Measurements from ENCODE around the gene UBAC2.
A peak's percentile ranks its signal among the peaks of the same experiment; 100 is the strongest.

The UBAC2 gene

DNA sequence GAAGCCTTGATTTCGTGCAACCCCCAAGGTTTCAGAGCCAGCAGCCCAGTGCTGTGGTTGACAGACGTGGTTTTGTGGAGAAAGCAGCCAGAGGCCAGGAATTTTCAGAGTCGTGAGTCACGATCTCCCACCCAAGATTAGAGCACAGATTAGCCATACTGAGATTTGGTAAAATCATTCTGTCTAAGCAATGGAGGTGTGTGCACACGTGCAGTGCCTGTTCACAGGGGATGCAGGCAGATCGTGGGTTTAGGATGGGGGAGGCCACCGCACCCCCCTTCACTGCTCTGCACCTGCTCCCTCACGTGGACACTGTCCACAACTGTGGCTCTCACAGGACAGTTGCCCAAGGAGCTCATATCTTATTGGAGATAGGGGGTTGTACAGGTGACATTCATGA, 153.2 kb downstream of the UBAC2 start:
- DNase-seq (ENCODE audit: low read depth in 3 of 3, low spot score in 1 of 3) = no peak

DNA sequence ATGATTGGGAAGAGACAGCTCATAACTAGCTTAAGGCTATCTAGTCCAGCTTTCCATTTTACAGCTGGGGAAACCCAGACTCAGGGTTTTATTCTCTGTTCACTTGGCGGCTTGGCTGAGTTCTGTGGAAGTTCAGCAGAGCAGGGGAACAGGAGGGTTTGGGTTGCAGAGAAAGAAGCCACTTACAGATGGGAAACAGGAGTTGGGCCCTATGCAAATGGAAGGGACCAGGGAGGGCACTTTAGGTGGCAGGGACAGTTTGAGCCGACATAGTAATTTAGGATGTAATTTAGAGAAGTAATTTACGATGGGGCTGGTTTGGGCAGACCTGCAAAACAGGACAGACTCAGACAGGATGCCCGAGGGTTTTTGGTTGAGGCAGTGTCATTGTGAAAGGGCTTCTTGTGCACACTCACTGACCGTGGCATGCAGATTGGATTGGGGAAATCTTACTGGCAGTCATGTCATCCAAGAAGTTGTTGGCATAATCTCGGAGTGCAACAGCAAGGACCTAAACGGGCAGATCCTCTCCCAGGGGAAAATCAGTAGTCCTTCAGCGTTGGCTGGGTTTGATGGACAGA, 153.8 kb downstream of the UBAC2 start:
- DNase-seq (ENCODE audit: low read depth in 3 of 3, low spot score in 1 of 3) = no peak

DNA sequence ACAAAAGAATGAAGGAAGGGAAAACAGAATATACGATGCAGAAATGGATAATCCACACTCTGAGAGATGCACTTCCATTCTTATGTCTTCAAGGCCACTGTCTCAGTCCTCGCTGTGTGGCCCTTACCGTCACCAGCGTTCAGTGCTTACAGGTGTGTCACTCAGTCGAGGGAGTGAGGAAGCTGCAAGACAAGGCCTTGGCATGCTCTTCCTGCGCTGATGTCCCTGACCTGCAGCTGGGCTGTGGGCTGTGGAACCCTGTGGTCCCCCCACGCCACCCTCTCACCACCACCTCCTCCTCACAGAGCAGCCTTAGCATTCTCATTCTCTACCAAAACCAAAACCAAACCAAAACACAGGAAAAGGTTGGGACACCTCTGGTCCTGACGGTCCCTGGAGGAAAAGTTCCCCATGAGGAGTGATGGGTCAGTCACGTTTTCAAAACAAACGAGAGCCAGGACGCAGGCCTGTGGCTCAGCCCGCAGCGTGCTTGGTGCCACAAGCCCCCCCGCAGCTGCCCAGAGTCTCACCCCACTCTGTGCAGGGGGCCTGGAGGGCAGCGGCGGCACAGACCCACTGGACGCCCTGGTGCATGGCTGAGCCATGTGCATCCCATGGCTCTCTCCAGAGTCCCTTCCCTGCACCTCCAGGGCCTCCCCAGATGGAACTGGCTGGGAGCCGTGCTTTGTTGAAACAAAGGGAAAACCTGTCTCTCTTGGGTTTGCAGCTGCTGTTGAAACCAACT, 154.8 kb downstream of the UBAC2 start:
- no peak for DNase-seq (ENCODE audit: low read depth in 3 of 3, low spot score in 1 of 3)

DNA sequence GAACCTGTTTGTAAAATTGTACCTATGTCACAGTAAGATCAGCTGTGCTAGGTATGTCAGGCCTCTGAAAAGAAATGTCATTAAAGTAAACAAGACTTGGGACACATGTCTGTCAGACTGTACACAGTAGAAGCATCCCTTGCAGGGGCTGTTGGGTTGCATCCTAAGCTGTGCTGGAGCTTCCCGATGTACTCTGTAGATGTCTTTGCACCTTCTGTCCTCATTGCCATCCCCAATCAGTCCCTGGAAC, 155.3 kb downstream of the UBAC2 start:
- DNase-seq (ENCODE audit: low read depth in 3 of 3, low spot score in 1 of 3) = no peak

DNA sequence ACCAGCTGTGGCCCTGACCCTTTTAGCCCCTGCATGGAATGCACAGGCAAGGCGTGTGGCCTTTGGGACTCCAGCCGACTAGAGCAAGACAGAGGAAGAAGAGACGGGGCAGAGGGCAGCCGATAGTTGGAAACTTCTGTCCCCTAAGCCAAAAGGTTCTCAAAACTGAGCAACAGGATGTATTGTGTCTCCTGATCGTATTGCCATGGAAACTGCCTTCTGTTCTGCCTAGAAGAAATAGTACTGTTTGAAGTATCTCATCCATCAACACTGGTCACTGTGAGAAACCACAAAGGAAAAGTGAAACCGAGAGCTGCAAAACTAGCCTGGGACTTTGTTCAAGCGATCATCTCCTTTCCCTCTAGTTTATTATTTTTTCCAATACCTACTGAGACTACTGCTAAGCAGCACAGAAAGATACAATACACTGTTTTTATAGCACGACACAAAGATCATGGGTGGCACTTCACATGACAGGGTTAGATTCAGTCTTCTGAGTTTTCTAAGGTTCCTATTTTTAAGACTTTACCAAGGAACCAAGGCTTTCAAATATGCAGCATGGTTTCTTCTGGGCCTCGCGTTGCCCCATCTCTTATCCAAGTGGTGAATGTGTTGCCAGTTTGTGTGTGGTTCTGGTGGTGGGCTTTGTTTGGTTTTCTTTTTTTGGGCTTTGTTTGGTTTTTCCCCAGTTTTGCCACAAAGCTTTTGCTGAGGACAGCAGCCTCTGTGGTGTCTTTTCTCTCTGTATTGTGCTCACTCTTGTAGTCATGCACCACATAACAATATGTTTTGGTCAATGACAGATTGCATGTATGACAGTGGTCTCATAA, 155.8 kb downstream of the UBAC2 start:
- DNase-seq (ENCODE audit: low read depth in 3 of 3, low spot score in 1 of 3) = no peak

DNA sequence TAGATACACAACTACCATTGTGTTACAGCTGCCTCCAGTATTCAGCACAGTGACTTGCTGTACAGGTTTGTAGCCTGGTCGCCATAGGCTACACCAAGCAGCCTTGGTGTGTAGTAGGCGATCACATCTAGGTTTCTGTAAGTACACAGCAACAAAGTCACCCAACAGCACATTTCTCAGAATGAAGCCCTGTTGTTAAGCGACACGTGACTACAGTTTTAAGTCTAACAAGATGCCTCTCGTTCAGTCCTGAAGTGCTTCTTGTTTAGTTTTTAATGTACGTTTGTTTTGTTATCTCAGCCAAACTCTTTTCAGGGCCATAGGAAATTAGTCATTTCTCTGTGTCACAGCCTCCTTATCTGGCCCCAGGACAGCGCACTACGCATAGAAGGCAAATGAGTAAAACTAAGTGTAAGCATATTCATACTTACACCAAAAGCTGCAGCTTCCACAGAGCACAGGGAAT, 156.5 kb downstream of the UBAC2 start:
- no peak for DNase-seq (ENCODE audit: low read depth in 3 of 3, low spot score in 1 of 3)

DNA sequence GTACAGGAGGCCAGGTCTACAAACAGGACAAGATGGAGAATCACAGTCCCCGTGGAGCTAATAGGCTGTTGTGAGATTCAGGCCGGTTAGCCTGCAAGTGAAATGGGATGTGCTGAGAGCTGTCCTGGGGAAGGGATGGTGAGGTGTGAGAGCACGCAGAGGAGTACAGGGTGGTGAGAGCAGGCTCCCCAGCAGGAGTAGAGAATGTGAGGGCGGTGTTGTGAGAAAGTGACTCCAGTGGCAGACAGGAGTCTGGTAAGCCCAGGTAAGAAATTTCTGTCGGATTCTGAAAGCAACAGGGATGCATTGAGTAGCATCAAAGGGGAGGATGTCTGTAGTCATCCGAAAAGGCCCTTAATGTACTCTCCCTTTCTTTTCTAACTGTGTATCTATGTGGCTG, 157.3 kb downstream of the UBAC2 start:
- DNase-seq (ENCODE audit: low read depth in 3 of 3, low spot score in 1 of 3) = no peak

DNA sequence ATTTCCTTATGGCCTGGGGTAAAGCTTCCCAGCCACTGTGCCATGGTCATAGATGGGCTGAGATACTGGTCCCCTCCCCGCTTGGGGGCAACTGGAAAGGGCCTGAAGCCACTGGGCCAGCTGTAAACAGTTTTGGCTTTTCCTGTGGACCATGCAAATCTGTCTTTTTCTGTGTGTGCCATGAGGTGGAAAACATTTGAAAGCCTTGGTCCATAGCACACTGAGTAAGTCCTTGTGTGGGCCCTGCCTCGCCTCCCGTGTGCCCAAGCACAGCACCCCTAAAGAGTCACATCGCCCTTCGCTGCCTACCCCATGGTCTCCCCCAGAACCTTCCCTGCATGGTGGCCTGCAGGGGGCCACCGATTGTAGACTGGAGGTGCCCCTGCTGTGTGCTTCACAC, 158.9 kb downstream of the UBAC2 start:
- no peak for DNase-seq (ENCODE audit: low read depth in 3 of 3, low spot score in 1 of 3)

DNA sequence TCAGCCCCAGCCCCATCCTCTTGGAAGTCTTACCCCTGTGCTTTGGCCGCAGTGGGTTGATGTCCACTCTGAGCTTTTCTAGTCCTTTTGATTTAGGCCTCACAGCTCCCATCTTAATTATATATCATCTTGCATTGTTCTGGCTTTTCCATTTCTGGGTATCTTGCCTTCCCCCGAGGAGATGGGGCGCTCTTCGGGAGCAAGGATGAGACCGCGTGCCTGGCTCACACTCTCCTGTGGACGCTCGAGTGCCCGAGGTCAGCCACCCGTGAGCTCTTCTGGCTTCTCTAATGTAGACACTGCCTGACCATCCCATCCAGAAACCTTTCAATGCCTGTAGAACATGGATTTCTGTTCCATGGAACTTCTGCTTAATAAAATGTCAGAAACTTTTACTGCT, 160.0 kb downstream of the UBAC2 start:
- no peak for DNase-seq (ENCODE audit: low read depth in 3 of 3, low spot score in 1 of 3)

DNA sequence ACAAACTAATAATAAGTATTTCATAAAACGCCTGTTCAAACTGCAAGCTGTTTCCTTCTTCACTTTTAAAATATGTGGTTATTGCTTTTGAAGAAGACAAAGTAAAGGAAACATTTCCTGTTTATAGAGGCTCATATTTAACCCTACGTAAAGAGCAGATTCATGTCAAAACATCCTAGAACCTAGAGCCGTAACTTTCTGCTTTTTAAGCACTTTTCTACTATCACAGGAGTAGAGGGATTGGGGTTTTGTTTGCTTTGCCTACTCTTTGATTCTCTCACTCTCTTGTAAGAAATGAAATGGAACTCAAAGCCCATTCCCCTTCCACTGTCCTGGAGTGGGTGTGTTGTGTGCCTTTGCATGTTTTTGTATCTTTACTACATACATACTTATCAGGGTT, 160.5 kb downstream of the UBAC2 start:
- no peak for DNase-seq (ENCODE audit: low read depth in 3 of 3, low spot score in 1 of 3)

DNA sequence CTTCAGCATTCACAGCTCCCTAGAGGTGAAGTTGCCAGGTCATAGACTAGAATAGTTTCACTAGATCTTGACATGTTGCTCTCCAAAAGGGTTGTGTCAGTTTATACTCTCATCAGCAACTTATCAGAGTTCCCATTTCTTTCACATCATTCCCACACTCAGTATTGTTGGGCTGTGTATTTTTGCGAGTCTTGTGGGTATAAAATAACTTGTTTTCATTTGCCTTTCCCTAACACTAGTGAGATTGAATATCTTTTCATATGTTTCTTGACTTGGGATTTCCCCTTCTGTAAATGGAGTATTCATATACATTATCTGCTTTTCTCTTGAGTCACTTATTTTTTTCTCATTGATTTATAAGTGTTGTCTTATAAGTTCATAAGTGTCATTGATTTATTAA, 161.7 kb downstream of the UBAC2 start:
- no peak for DNase-seq (ENCODE audit: low read depth in 3 of 3, low spot score in 1 of 3)

DNA sequence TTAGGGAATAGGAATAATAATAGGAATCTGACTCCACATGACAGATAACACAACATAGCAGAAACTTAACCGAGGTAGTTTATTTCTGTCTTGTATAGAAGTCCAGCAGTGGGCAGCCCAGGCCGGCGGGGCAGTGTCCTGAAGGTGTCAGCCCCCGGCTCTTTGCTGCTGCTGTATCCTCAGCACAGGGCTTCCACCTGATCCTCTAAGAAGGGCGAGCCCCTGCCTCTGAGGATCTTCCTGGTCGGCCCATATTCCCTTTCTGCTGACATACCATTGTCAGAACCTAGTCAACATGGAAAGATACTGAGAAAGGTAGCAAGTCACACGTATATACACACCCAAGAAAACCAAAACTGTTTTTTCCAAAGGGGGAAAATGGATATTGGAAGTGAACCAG, 162.7 kb downstream of the UBAC2 start:
- no peak for DNase-seq (ENCODE audit: low read depth in 3 of 3, low spot score in 1 of 3)

DNA sequence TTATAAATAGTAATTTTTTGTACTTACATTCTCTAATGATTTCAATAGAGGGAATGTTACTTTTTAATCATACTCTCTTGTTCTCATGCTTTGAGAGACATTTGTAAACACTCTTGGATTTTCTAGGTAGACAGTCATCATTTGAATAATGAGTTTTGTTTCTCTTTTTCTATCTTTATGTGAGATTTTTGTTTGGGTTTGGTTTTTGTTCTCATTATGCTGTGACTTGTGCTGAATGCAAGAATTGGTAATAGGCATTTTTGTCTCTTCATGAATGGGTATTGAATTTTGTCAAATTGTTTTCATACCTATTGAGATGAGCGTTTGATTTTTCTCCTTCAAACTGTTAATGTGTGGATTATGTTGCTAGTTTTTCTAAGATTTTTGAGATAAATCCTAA, 163.3 kb downstream of the UBAC2 start:
- DNase-seq (ENCODE audit: low read depth in 3 of 3, low spot score in 1 of 3) = no peak

DNA sequence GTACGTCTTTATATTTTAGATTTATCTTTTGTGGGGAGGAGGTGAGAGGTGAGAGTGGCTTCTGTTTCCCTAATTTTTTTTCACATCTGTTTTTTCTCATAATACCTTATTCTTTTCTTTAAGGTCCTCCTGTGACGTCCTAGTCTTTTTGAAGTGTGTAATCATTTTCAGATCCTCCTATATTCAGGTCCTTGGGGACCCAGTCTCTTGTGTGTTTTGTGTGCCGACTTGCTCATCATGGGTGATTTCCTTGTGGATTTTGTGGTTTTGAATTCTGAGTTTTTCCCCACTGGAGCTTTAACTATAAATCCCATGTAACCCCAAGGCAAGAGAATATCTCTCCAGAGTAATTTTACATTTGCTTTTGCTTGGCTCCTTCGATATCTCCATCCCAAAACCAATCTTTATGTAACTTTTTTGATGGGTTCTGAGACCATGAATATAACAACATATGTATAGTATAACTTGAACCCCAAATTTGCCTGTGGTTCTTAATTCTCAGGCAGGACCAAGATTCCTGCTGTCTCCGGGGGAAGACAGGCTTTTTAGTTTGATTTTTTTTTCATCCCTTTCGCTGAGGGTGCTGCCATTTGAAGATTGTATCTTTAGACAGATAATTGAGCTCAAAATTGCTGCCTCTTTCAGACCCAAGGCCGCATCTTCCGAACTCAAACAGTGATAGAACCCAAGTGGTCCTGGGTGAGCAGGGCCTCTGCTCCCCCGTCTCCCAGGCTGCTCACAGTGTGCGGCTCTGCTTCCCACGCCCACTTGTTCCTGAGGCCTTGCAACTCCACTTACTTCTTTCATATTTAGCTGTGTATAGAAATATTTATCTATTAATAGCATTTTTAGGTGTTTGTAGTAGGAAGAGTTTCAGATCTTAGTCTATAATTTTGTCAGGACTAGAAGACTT, 165.7 kb downstream of the UBAC2 start:
- DNase-seq (ENCODE audit: low read depth in 3 of 3, low spot score in 1 of 3) = no peak

DNA sequence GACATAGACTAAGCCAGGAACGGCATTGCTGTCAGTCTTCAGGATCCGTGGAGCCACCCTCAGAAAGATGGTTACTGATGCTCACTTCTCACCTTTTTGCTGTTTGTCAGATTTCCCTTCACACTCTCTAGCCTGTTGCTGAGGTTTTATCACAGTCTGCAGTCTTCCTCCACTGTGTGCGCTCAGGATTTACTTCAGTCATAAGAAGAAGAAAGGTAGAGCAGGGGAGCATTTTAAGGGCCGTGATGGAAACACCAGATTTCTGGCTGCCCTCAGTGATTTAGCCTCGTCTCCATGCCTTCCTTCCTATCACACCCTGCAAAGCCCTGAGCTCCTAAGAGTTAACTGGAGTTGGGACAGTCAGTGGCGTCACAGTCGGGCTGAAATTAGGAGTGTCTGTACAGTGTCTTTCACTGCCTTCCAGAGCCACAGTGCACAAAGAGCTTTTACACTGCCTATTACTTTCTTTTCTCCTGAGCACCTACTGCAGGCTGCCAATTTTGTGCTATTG, 166.5 kb downstream of the UBAC2 start:
- no peak for DNase-seq (ENCODE audit: low read depth in 3 of 3, low spot score in 1 of 3)

DNA sequence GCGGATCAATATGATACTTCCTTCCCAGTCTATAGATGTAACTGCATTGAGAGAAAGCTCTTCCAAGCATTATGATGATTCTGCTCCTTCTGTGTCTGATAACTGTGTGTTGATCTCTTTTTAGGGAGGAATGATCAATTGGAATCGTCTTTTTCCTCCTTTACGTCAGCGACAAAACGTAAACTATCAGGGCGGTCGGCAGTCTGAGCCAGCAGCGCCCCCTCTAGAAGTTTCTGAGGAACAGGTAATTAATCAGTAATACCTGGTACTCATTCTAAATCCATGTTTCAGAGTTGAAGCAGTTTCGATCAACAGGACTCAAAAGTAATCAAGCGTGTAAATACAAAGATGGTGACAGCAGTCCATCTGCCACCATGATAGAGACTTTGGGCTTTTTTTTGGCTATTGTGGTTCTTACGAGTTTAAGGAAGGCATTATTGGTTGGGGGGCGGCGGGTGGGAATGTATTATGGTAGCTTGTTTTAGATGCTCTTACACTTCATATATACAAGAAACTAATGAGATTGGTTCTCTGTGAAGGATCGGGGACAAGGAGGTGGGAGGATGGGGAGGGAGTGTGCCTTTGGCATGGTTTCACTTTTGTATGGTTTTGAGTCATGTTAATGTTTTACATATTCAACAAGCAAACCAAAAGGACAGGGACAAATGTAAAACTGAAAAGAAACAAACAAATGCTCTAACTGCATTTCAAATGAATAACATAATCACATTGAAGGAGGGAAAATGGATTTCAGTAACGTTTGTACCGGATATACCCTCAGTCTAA, 167.2 kb downstream of the UBAC2 start:
- DNase-seq (ENCODE audit: low read depth in 3 of 3, low spot score in 1 of 3) = no peak

DNA sequence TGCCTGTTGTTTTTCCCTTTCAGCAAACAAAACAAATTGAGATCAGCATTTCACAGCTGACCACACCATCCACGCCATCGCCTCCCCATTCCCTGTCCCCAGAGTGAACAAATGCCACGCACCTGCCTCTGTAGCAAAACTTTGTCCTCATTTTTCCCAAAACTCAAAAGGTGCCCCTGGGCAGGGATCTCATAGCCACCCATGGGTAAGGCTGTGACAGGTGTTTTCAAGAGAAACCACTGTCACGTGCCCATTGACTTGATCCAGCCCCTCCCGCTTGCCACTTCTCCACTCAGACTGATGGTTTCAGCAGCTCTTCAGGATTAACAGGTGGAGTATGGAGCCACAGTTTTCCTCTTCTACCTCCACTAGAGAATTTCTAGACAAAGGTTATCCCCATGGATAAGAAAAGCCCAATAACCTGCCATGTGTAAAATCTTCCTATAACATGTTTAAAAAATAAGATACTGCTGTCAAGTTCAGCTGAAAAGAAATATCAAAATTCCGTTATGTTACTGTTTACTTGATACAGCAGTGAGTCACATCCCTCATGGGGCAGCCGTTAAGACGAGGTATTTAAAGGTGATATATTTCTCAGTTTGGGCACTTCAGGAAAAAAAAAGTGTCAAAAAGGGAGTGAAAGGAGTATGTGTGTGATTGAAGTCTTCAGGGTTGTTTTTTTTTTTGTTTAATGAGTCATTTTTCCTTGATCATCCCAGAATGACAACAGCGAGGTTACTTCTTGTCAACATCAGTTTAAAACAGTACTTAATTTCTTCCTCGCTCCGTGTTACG, 170.0 kb downstream of the UBAC2 start:
- DNase-seq (ENCODE audit: low read depth in 3 of 3, low spot score in 1 of 3) = no peak

DNA sequence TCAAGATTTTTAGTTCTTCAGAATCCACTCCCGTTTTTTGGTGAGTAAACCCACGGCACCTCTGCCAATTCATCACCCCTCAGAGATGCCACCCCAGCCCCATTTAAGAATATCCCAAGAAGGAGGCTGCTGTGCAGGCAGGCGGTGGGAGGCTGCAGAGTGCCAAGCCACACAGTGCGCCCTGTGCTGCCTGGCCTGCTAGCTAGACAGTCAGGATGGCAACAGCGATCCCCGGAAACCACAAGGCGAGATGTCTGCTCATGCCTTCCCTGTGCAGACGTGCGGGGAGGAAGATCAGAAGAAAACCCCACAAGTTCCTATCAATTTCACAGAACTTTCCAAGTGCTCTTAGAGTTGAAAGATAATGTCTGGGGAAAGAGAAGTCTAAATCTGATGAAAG, 171.3 kb downstream of the UBAC2 start:
- peak in 2 of 3 donors; percentile 43 to 68 for DNase-seq (ENCODE audit: low read depth in 3 of 3, low spot score in 1 of 3)

DNA sequence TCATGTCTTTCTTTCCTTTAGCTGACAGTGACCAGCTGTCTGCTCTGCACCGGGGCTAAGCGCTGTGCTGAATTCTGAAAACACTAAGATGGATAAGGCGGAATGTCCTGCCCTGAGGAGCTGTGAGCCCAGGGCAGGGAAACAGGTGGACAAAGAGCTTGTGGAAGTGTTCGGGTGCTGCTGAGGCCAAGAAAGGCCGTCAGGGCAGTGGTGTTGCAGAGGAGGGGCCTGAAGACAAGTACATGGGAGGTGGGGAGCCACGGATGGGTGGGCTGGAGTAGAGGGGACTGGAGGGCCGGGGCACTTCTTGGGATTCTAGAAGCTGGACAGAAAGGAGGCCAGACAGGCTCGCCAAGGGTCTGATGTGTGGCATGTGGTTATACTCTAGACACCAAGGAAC, 172.8 kb downstream of the UBAC2 start:
- no peak for DNase-seq (ENCODE audit: low read depth in 3 of 3, low spot score in 1 of 3)

All from stimulated activated CD4-positive, alpha-beta T cell treated with anti-CD3 and anti-CD28 coated beads, TNF-alpha, amount 100 ng/mL, for 1 hour (primary cell).